ENCODE data around the gene FBXW11. TPM values are rescaled to one million over a fixed set of nuclear protein-coding genes. Genes with fewer than 3 reads are reported as not detected.

The FBXW11 gene
- total and polyA plus RNA-seq, 2 of the 8 experiments (the other 6 are each of a cell fraction or from before 2014, with no cell fraction given) = 45.0 to 75.6 TPM

- TF ChIP-seq CHD7 (IDR thresholded peaks at IDR 0.05; ENCODE audit: insufficient replicate concordance, low read length) = no peak
- TF ChIP-seq EZH2 (IDR thresholded peaks at IDR 0.05; ENCODE audit: low read depth, low read length, severe bottlenecking) = no peak
- TF ChIP-seq KDM5A (IDR thresholded peaks at IDR 0.05; ENCODE audit: low read length) = no peak
- no peak for TF ChIP-seq EP300 (IDR thresholded peaks at IDR 0.05; ENCODE audit: borderline replicate concordance in 1 of 2, low read depth in 2 of 2, low read length in 2 of 2)
- no peak for TF ChIP-seq RBBP5 (IDR thresholded peaks at IDR 0.05; ENCODE audit: borderline replicate concordance, low read depth, low read length)
- no peak for TF ChIP-seq JUN (IDR thresholded peaks at IDR 0.05; ENCODE audit: low read depth, low read length)
Observed at GRCh38 chr5:171984748-171985419, 21.6 kb downstream of the FBXW11 start (continued).

Measured in H1 (cell line).